Measurements from ENCODE around the gene DDX56. TPM values are rescaled to one million over a fixed set of nuclear protein-coding genes. Genes with fewer than 3 reads are reported as not detected.

Gene DDX56
- total and polyA plus RNA-seq, 9 of the 15 experiments (the other 6 are each of a cell fraction or from before 2014, with no cell fraction given), result 33.0 to 145 (median 102) TPM

GRCh38 chr7:44573464-44574286 is at the start of gene DDX56 (continued):
- peak; percentile 96 for TF ChIP-seq ZBTB40 (IDR thresholded peaks at IDR 0.05)
- TF ChIP-seq ZBTB40 (CRISPR knock-in tag; IDR thresholded peaks at IDR 0.05), result no peak
- peak; percentile 85 for TF ChIP-seq SAP30 (IDR thresholded peaks at IDR 0.05; ENCODE audit: borderline replicate concordance, insufficient read depth, low read depth, low read length, poor library complexity, severe bottlenecking)
- peak; percentile 54 for TF ChIP-seq SMAD1 (IDR thresholded peaks at IDR 0.05; ENCODE audit: low read depth, low read length, partially characterized antibody)
- TF ChIP-seq ATF6 (CRISPR knock-in tag; IDR thresholded peaks at IDR 0.05), result 0 out of 2 replicates have a peak, but pooled peaks have one; percentile 37
- TF ChIP-seq BRD4 (IDR thresholded peaks at IDR 0.05), result peak; percentile 64; the same call in 1 of the 2 replicates
- TF ChIP-seq GTF2F1 (IDR thresholded peaks at IDR 0.05; ENCODE audit: low read depth, low read length), result 0 out of 2 replicates have a peak, but pooled peaks have one; percentile 20
- TF ChIP-seq RHOXF2B (CRISPR knock-in tag; conservative IDR thresholded peaks at IDR 0.05), result no peak
- no peak for TF ChIP-seq CREB5 (CRISPR knock-in tag; IDR thresholded peaks at IDR 0.05)
- peak; percentile 58; the same call in 1 of the 2 replicates for TF ChIP-seq ZNF395 (CRISPR knock-in tag; IDR thresholded peaks at IDR 0.05)
